GM19023 (cell line): ENCODE data around the gene RELL2.

Experiments used
- ATAC-seq: cut with Tn5 transposase; IDR thresholded peaks from one replicate; pipeline ENCODE4 v1.9.1; 2021; ENCODE audit warnings: mild to moderate bottlenecking, moderate library complexity; ENCODE audit not compliant: unreplicated experiment

RELL2 gene

GRCh38 chr5:141675672-141676071, 38.9 kb downstream of the RELL2 start:
- no peak for ATAC-seq

- ATAC-seq: no peak
Measured at GRCh38 chr5:141677415-141677814, 40.6 kb downstream of the RELL2 start.

- ATAC-seq: no peak
Measured at GRCh38 chr5:141680178-141680577, 43.4 kb downstream of the RELL2 start.

- ATAC-seq: no peak
Measured at GRCh38 chr5:141680751-141681201, 44.0 kb downstream of the RELL2 start.

- ATAC-seq: no peak
Measured at GRCh38 chr5:141681295-141681694, 44.5 kb downstream of the RELL2 start.

DNA sequence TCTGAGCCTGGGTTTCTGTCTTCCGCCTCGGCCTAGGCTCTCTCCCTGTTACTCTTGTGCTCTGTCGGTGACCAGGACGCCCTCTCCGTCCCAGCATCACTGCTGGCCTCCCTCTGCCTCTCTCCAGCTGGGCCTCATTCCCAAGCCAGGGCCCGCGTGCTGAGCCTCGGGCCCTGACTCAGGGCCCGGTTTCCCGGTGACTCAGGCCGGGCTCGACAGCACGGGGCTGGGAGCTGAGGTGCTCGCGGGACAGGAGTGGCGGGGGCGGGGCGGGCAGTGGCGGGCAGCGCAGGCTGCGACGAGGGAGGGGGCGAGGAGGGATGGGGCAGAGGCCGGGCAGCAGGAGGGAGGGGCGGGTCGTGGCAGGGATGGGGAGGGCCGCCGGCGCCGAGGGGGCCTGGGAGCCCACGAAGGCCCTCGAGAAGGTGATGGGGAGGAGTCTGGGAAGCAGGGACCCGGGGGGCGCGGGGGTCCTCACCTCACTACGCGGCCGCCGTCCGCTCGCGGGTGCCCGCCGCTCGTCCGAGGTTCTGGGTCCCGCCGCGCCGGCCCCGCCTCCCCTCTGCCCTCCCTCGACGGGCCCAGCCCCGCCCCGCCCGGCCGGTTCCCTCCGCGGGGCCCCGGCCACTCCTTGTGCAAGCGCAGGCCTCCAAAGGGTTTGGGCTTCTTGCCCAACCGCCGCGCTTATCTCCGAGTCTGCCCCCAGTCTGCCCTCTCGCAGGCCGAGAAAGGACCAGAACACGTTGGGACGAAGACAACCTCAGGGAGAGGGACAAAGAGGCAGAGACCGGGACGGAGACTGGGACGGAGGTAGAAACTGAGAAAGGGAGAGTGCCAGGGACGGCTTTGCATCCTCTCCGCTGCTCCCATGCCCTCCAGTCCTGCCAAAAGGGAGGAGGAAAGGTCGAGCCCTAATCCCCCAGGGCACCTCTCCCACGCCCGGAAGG, 45.2 kb downstream of the RELL2 start, which contains the start of gene ARAP3:
ARAP3 (minus strand) TSS at position 536 of the 947 bp plus-strand sequence. CDS start 1,744 bp downstream, outside the sequence.
- no peak for ATAC-seq

GRCh38 chr5:141683596-141684141, 46.9 kb downstream of the RELL2 start:
- no peak for ATAC-seq

GRCh38 chr5:141685591-141685990, 48.8 kb downstream of the RELL2 start:
- no peak for ATAC-seq

DNA sequence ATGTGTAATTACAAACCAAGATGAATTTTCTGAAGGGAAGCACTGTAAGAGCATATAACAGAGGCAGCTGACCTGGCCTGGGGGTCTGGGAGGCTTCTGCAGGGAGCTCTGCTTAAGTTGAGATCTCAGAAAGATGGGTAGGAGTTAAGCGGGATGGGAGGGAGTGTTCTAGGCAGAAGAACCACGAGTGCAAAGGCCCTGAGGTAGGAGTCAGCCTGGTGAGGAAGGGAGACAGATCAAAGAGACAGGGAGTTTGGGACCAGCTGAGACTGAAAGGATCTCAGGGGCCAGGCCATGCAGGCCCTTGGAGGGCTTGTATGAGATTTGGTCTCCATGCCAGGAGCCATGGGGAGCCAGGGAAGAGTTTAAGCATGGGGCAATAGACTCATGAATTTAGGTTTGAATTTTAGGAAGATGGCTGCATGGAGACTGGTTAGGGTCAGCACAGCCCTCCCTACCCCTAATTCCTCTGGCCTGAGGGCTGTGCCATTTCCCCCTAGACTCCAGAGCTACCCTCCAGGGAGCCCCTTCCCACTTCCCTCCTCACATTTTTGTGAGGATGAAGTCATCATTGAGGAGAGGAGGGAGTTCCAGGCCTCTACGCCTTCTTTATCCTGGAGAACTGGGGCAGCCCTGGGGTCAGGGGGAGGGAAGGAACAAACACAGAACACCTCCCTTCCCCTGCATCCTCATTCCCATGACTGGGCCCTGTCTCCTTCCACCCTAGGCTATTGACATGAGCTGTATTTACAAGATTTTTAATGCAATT, 50.0 kb downstream of the RELL2 start:
- no peak for ATAC-seq
